ENCODE results near the gene ASXL2. TPM values are rescaled to one million over a fixed set of nuclear protein-coding genes. Genes with fewer than 3 reads are reported as not detected.

Gene ASXL2
- total RNA-seq, 1 experiment from 2014 or later = 34.5 TPM

- no peak for DNase-seq
- no peak overlapping the region for H3K4me3 ChIP-seq
- no peak overlapping the region for H3K27ac ChIP-seq
- 0 out of 2 replicates have a peak, but pooled peaks cover 5% of the 10 kb centered on the region for H4K20me1 ChIP-seq (ENCODE audit: insufficient read depth)
- no peaks in the 10 kb centered on the region for H3K79me2 ChIP-seq (ENCODE audit: low read depth)
- no TSS peak for BruUV-seq (replicated peaks)
- ChIA-PET POLR2A (ENCODE audit: unreplicated experiment) (no interaction called here), CTCF (no interaction called here)
- peaks cover 17% of the 10 kb centered on the region for H3K36me3 ChIP-seq (ENCODE audit: low read depth)
- TF ChIP-seq, protein P1, sequence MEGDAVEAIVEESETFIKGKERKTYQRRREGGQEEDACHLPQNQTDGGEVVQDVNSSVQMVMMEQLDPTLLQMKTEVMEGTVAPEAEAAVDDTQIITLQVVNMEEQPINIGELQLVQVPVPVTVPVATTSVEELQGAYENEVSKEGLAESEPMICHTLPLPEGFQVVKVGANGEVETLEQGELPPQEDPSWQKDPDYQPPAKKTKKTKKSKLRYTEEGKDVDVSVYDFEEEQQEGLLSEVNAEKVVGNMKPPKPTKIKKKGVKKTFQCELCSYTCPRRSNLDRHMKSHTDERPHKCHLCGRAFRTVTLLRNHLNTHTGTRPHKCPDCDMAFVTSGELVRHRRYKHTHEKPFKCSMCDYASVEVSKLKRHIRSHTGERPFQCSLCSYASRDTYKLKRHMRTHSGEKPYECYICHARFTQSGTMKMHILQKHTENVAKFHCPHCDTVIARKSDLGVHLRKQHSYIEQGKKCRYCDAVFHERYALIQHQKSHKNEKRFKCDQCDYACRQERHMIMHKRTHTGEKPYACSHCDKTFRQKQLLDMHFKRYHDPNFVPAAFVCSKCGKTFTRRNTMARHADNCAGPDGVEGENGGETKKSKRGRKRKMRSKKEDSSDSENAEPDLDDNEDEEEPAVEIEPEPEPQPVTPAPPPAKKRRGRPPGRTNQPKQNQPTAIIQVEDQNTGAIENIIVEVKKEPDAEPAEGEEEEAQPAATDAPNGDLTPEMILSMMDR (conservative IDR thresholded peaks at IDR 0.05) = no peak
- no peak for TF ChIP-seq EZH2 (IDR thresholded peaks at IDR 0.05; ENCODE audit: low read depth)
- intact Hi-C loops (cut with micrococcal nuclease; ENCODE audit: unreplicated experiment) = no loop called here
- no peak overlapping the region for H3K4me2 ChIP-seq
- H3K9me3 ChIP-seq (ENCODE audit: insufficient read depth, low read depth) = no peaks in the 10 kb centered on the region
- no peak overlapping the region for H2AFZ ChIP-seq
- no peaks in the 10 kb centered on the region for H3F3A ChIP-seq (ENCODE audit: insufficient read depth, low read depth)
- H3K9me2 ChIP-seq (ENCODE audit: insufficient read depth) = no peaks in the 10 kb centered on the region
- H3K27me3 ChIP-seq (ENCODE audit: insufficient read depth, low read depth) = no peaks in the 10 kb centered on the region
- H3K4me1 ChIP-seq (replicated peaks; ENCODE audit: insufficient read depth) = no peaks in the 10 kb centered on the region
Observed at GRCh38 chr2:25799301-25799700, 79.0 kb downstream of the ASXL2 start.

DNA sequence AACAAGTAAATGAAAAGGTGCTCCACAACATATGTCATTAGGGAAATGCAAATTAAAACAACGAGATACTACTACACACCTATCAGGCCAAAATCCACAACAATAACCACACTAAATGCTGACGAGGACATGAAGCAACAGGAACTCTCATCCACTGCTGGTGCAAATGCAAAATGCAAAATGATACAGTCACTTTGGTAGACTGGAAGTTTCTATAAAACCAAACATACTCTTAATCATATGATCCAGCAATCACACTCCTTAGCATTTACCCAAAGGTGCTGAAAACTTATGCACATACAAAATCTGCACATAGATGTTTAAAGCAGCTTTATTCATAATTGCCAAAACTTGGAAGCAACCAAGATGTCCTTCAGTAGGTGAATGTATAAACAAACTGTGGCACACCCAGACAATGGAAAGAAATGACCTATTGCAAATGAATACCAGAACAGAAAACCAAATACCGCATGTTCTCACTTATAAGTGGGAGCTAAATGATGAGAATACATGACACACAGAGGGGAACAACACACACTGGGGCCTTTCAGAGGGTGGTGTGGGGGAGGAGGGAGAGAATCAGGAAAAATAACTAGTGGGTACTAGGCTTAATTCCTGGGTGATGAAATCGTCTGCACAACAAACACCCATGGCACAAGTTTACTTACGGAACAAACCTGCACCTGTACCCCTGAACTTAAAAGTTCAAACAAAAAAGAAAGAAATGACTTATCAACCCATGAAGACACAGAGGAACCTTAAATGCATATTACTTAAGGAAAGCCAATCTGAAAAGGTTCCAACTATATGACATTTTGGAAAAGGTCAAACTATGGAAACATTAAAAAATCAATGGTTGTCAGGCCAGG lies 80.4 kb downstream of the ASXL2 start:
- Histone ChIP-seq H3K27me3 (ENCODE audit: insufficient read depth, low read depth) (no peaks in the 10 kb centered on the region), H3K9me3 (ENCODE audit: insufficient read depth, low read depth) (no peaks in the 10 kb centered on the region), H2AFZ (no peak overlapping the region), H3K4me3 (no peak overlapping the region), H3K79me2 (ENCODE audit: low read depth) (no peaks in the 10 kb centered on the region), H4K20me1 (ENCODE audit: insufficient read depth) (0 out of 2 replicates have a peak, but pooled peaks cover 5% of the 10 kb centered on the region), H3F3A (ENCODE audit: insufficient read depth, low read depth) (no peaks in the 10 kb centered on the region), H3K36me3 (ENCODE audit: low read depth) (peaks cover 13% of the 10 kb centered on the region), H3K9me2 (ENCODE audit: insufficient read depth) (no peaks in the 10 kb centered on the region), H3K27ac (no peak overlapping the region), H3K4me1 (replicated peaks; ENCODE audit: insufficient read depth) (no peaks in the 10 kb centered on the region), H3K4me2 (no peak overlapping the region)
- DNase-seq = no peak
- TF ChIP-seq EZH2 (IDR thresholded peaks at IDR 0.05; ENCODE audit: low read depth) = no peak
- TF ChIP-seq, protein P1 (conservative IDR thresholded peaks at IDR 0.05) = no peak
- intact Hi-C loops (cut with micrococcal nuclease; ENCODE audit: unreplicated experiment) = no loop called here
- CTCF ChIA-PET = no interaction called here
- POLR2A ChIA-PET (ENCODE audit: unreplicated experiment) = no interaction called here
- BruUV-seq (replicated peaks) = no TSS peak

DNA sequence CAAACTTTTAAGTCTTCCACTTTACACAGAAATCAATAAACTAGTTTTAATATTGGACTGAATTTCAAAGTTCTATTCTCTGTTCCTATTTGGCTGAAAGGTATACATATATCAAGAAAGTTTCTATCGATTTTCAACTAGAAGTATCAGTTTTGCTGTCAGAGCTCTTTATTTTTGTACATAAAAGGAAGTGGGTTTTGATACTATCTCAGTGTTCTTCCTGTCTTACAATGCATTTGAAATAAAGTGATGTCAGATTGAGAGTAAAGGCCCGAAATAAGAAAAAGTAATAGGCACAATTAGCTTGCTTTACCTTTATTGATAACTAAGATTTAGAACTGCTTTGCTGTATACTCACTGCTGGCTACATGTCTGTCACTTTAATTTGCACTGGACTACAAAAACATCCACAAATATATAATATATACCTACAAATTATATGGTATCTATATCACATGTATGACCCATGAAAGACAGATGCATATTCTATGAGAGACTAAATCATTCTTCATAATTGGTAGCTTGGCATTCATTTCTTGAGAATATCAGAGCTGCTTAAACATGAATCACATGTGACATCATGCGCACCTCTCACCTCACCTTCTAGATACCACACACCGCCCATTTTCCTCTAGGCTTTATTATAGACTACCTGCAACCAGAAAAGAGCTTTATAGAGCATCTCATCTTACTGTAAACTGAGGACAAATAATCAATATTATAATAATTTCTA lies 83.6 kb downstream of the ASXL2 start:
- DNase-seq = no peak
- Histone ChIP-seq H3K9me2 (ENCODE audit: insufficient read depth) (no peaks in the 10 kb centered on the region), H3K4me2 (no peak overlapping the region), H3K79me2 (ENCODE audit: low read depth) (no peaks in the 10 kb centered on the region), H3K27ac (no peak overlapping the region), H3K36me3 (ENCODE audit: low read depth) (peaks cover 13% of the 10 kb centered on the region), H3K4me3 (no peak overlapping the region), H3K4me1 (replicated peaks; ENCODE audit: insufficient read depth) (no peaks in the 10 kb centered on the region), H3F3A (ENCODE audit: insufficient read depth, low read depth) (0 out of 2 replicates have a peak, but pooled peaks cover 3% of the 10 kb centered on the region), H4K20me1 (ENCODE audit: insufficient read depth) (no peaks in the 10 kb centered on the region), H2AFZ (no peak overlapping the region), H3K9me3 (ENCODE audit: insufficient read depth, low read depth) (no peaks in the 10 kb centered on the region), H3K27me3 (ENCODE audit: insufficient read depth, low read depth) (no peaks in the 10 kb centered on the region)
- BruUV-seq (replicated peaks) = no TSS peak
- intact Hi-C loops (cut with micrococcal nuclease; ENCODE audit: unreplicated experiment) = no loop called here
- TF ChIP-seq EZH2 (IDR thresholded peaks at IDR 0.05; ENCODE audit: low read depth) = no peak
- TF ChIP-seq, protein P1 (conservative IDR thresholded peaks at IDR 0.05) = no peak
- ChIA-PET CTCF (interaction anchor here (0.6 kb wide), 1 partner anchor 11 kb away, joined by 3 read pairs; no protein-coding TSS in a partner anchor), POLR2A (ENCODE audit: unreplicated experiment) (no interaction called here)

All from PC-9 (cell line).